GM23248 (cell line): ENCODE results near the gene HOXB6.

Experiments
- EZH2 ChIP-seq: fragments of 200-600 bp; sonication (generic); IDR thresholded peaks from 2 replicates; pipeline ENCODE4 v1.6.1; 2018; ENCODE audit warnings: antibody characterized with exemption, mild to moderate bottlenecking; ENCODE audit not compliant: insufficient read depth, poor library complexity, severe bottlenecking
- EZH2phosphoT487 ChIP-seq: fragments of 200-600 bp; sonication (generic); IDR thresholded peaks from 2 replicates; pipeline ENCODE4 v1.6.1; 2018; ENCODE audit warnings: antibody characterized with exemption, moderate library complexity, mild to moderate bottlenecking, low read depth; ENCODE audit not compliant: insufficient read depth

GRCh38 chr17:48610282-48611211 is 5.8 kb upstream of the HOXB6 start, which contains the start of gene HOXB7:
- TF ChIP-seq EZH2phosphoT487 = no peak
- no peak for TF ChIP-seq EZH2
